ENCODE measurements around the gene LLGL1.
"Not testable (repeated sequence)": the region's sequence is repeated elsewhere in the genome, so short reads cannot be mapped to it uniquely, and the experiment has no call there.

Gene LLGL1

DNA sequence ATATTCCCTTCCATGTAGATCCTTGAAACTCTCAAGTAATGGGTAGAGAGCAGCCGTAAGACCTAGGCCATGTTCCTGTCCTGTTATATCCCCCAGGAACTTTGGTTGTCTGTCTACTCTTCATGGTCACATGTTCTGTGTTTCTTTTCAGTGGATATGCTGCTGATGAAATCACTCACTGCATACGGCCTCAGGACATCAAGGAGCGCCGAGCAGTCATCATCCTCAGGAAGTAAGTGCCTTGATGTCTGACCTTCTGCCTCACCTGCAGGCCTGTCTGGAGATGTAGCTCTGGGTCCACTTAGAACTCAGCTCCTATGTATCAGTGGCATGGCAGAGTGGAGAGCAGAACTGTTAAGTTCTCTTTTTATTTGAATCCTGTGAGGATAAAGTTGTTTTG, 30.6 kb upstream of the LLGL1 start:
- no peak for DNase-seq

DNA sequence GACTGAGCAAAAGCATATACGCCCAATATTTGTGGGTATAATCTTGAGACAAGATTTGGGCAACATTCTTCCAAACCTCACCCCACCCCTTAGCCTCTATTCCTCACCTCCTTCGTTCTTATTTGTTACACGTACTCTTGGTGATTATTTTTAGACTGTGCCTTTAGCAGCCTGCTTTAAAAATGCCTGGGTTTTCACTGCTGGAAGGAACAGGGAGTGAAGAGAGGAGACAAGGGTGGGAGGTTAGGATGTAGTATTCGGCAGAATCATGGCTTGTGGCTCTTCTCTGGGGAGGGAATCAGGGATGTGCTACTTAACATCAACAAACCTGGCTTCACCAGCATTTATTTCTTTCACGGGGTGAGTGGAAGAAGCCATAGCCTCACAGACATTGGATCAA, 30.2 kb upstream of the LLGL1 start:
- DNase-seq = no peak

DNA sequence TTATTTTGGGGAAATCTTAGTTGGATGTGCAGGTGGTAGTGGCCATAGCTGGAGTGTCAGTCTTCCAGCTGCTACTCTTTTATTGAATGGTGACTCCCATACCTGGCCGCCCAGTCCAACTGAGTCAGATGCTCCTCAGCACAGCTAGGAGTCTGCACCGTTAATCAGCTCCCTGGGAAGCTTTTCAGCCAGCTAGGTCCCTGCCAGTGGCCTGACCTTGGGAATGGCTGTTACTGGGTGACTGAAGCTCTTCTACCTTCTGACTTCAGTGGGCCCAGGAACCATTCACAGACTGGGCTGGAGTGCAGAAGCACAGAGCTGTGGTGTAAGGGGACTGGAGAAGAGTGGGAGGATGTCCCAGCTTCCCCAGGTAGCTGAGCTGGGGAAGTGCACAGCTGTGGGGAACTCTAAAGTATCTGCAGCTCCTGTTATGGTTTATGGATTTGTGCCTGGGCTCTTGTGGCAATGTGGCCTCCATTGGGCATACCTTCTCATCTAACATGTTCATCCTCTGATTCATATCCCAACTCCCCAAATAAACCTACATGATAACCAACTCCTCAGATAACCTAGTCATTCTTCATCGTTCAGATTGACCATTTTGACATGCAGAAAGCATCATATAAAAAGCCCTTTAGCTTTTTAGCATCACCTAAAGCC, 27.8 kb upstream of the LLGL1 start:
- DNase-seq = no peak

DNA sequence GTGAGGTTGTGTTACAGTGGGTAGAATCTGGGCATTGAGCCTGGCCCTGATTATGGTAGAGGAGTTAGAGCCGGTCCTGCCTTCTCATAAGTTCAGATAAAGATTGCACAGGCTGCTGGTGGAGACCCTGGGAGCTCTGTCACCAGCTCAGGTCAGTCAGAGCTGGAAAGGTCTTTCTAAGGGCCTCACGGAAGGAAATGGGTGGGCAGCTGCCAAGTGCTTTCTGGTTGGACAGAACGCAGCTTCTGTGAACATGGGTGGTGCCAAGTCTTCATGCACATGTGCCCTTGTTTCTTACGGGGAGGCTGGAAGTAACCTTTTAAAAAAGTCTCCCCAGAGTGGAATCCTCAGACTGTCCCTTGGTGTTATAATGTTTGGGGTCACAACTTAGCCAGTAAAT, 26.9 kb upstream of the LLGL1 start:
- no peak for DNase-seq

DNA sequence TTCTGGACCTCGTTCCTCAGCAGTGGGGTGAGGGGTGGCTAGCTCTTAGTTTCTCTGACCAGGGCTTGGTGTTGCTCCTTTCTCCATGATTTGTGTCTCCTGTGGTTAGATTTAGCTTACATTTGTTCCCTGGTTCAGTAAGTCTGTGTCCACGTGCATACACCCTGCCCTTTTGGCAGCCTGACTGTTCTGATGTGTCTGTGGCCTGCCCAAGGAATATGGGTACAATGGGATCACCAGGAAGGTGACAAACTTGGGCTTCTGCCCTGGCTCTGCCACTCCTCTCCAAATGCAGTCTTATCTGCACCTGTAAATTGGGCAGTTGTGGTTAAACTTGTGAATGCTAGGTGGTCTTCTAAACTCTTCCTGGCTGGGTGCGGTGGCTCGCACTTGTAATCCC, 24.3 kb upstream of the LLGL1 start:
- no peak for DNase-seq

DNA sequence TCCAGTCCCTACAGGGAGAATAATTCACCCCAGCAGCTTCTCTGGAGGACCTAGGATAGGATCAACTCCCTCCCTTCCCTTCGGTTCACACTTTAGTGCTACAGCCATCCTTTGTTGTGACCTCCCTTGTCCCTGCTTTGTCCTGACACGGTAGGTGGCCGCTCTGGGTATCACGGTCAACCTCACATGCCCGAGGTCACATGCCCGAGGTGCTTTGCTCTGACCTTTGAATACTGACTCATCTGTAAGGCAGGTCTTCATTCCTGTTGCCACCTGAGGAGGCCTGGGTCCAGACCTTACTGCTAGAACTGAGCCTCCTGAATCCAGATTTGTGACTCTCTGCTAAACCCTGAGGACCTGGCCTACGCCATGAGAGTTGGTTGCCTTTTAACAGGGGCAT, 22.1 kb upstream of the LLGL1 start:
- no peak for DNase-seq

DNA sequence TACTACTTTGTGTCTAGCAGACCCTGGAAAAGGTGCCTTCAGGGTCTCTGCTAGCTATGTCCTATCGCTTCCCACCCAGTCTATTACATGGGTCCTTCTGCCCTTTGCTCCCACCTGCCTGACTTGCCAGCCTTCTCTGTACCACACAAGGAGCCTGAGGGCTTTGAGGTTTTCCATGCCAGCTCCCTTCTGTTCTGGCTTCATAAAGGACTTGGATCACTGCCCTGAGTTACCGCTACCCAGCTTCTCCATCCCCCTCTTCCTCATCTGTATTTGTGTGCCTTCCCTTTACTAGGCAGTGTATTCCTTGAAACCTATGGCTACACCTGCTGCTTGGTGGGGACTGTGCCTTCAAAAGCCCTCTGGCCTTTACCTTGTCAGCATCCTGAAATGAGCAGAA, 19.6 kb upstream of the LLGL1 start:
- DNase-seq = no peak

DNA sequence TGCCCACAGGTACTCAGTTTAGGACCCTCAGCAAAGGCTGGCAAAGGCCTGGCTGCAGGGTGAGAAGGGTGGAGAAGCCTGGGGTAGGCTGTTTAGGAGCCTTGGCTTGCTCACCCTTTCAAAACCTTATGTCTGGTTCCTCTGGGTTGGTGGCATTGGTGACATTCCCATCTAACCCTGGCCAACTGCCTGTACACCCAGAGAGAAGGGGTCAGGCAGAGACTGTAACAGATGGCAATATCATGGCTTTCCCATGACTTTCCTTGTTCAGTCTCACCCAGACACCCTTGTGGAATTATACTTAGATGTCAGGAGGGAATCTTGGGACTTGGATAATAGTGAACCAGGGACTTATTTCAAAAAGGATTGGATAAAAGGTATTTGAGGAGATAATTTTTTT, 18.5 kb upstream of the LLGL1 start:
- DNase-seq = no peak

DNA sequence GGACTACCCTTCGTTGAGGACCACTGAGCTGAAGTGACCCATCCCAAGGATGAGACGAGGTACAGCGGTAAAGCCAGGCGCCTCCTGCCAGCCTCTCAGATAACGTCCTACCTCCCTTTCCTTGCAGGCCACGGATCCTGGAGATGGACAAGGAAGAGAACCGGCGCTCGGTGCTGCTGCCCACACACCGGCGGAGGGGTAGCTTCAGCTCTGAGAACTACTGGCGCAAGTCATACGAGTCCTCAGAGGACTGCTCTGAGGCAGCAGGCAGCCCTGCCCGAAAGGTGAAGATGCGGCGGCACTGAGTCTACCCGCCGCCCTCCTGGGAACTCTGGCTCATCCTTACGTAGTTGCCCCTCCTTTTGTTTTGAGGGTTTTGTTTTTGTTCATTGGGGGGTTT, 17.3 kb upstream of the LLGL1 start:
- DNase-seq = no peak

DNA sequence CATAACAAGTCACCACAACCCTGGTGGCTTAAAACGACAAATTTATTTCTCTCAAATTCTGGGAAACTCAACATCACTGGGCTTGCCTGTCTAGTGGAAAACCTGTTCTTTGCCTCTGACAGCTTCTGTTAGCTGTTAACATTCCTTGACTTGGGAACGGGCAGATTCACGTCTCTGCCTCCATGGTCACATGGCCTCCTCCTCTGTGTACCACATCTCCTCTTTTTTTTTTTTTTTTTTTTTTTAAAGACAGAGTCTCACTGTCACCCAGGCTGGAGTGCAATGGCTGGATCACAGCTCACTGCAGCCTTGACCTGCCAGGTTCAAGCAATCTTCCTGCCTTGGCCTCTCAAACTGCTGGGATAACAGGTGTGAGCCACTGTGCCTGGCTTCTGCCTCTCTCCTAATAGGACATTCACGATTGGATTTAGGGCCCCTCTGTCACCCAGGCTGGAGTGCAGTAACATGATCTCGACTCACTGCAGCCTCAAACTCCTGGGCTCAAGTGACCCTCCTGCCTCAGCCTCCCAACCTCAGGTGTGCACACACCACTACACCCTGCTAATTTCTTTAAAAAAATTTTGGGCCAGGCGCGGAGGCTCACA, 11.7 kb upstream of the LLGL1 start:
- DNase-seq = no peak

DNA sequence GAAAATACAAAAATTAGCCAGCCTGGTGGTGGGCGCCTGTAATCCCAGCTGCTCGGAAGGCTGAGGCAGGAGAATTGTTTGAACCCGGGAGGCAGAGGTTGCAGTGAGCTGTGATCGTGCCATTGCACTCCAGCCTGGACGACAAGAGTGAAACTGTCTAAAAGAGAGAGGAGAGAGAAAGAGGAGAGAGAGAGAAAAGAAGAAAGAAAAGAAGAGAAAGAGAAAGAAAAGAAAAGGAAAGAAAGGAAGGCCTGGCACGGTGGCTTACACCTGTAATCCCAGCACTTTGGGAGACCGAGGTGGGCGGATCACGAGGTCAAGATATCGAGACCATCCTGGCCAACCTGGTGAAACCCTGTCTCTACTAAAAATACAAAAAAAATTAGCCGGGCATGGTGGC, 8.5 kb upstream of the LLGL1 start:
- DNase-seq = not testable (repeated sequence)

DNA sequence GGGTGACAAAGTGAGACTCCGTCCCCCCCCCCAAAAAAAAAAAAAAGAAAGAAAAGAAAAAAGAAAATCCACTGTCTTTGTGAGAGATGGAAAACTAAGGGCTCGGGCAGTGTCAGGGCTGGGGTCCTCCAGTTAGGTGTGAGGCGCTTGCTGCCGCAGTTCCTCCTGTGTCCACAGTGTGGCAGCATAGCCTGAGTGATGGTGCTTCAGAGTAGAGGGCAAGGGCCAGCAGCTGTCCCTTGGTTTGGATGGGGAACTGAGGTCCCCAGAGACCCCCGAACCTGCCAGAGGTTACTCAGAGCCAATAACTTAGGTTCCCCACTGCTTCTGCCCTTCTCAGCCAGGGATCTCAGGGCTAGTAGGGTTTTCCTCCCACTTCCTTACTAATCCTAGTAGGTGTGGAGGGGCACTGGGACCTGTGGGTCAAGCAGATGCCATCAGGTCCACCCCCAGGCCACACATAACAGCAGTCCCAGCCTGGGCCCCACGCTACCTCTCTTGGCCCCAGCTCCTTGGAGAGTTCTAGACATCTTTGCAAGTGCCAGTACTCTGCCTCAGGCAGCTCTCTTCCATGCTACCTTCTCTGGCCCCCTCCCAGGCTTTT, 7.9 kb upstream of the LLGL1 start:
- DNase-seq = no peak

DNA sequence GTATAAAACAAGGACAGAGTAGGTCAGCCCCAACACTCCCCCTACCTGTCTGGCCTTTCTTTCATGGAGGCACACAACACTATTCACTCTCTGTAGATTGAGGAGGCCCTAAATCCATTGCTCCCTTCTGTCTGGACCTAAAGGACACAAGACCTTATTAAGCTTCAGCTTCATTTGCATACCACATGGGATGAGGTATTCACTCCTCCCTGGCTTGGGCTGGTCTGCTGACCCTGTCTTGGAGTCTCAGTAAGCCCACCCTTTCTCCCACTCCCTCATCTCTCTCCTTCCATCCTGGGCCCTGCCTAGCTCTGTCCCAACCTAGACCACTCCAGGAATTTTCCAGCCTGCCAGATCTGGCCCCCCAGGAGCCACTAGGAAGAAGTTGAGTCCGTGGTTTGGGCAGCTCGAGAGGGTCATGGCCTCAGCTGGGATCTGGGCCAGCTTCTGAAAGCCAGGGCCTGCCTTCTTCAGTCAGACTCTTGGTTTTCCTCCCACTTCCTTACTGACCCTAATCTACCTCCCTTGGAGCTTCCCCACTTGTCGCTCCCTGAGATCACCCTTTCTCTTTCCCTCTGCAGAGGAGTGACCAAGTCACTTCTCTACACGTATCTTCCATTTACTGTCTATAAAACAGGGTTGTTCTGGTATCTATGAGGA, 6.5 kb upstream of the LLGL1 start:
- no peak for DNase-seq

DNA sequence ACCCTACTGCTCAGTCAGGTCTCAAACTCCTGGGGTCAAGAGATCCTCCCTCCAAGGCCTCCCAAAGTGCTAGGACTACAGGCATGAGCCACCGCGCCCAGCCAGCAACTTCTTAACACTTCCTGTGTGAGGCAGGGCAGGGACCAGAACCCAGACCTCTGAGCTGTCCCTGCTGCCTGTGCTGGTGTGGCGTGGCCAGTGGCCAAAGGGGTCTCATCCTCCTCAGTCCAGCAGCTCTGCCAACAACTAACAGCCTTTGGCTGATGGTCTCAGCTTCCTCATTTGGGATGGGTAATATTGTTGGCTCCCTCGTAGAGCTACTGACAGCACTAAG, 1.4 kb upstream of the LLGL1 start:
- no peak for DNase-seq

DNA sequence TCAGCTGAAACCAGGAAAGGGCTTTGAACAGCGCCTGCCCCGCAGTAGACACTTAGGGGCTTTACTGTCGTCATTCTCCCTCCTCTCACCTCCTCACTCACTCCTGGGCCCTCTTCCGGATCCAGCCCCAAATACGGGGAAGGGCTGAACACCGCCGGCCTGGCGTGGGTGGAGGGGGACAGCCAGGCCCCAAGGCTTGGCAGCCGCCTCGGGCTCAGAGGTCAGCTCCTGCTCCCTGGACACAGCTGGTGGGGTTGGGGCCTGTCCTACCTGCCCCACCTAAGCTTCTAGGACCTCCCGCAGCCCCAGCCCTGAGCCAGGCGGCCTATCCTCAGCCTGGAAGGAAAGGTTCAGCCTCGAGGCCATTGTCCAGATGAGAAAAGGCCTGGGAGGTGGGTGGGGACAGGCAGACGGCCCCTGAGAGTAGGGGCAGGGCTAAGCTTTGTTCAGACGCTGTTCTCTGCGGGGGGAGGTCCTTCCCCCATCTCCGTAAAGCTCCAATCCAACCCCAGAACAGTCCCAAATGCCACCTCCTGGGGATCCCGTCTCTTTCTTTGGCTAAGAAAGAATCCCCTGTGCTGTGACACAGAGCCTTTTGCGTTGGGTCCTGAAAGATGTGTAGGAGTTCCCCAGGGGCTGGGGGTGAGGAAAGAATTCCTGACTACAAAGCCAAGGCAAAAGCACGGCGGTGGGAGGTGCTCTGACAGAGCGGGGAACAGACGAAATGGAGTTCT, 881 bp upstream of the LLGL1 start:
- no peak for DNase-seq

DNA sequence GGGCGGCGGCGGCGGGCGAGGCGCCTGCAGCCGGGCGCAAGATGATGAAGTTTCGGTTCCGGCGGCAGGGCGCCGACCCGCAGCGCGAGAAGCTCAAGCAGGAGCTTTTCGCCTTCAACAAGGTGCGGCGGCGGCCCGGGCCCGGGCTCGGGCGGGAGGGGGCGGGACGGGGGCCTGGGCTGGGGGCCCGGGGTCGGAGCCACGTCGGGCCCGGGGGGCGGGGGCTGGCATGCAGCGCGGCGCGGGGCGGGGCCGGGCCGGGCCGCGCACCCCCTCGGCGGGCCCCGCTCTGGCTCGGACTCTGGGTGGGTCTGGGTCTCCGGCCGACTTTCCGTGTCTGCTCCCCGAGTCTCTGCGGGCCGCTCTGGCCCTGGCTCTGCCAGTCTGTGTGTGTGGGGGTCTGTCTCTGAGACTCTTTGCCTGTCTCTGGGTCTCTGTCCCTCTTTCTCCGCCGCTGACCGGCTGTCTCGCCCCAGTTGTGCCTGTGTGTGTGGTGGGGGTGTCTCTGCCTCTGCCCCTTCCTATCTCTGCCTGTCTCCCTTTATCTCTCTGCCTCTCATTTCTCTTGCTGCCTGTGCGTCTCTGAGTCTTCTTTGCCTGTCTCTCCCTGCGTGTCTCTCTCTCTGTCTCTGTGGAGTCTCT, 328 bp downstream of the LLGL1 start:
- no peak for DNase-seq

DNA sequence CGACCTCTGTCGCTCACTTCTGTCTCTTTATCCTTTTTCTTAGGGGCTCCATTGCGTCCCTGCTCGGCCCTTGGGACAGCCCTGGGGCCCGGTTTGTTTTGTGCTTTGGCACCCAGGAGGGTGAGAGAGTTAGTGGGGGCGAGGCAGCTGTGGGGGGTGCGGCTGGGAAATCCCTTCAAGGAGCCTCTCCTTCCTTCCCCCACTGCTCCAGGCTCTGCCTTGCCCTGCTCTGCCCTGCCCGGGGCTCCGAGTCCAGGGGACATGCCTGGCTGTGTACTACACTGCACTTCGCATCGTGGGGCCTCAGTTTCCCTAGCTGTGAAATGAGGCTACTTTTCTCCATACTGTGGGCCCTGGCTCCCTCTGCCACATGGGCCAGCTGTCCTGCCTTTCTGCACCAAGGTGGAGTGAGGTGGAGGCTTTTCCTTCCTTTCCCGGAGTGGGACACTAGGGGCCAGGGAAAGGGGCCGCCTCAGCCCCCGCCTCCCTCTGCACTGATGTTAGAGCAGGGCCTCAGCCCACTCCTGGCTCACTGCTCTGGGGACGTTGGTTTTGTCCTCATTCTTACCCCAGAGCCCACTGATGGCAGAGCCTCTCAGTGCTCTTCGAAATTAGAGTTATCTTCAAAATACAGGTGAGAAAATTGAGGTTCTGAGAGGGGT, 980 bp downstream of the LLGL1 start:
- no peak for DNase-seq

DNA sequence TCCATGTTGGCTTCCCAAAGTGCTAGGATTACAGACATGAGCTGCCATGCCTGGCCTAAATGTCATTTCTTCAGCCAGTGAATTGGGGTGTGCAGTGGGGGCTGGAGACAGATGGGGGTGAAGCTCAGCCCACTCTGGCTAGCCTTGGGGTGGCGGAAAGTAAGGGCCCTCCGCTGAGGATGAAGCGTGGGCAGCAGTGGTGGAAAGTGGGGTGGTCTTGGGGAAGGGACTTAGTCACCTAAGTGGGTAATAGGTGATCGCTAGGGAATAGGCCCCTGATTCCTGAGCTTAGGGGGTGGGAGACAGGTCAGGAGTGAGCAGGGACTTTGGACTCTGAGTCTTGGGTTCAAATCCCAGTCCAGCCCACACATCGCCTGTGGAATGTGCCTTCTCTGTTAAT, 2.2 kb downstream of the LLGL1 start:
- DNase-seq = no peak

DNA sequence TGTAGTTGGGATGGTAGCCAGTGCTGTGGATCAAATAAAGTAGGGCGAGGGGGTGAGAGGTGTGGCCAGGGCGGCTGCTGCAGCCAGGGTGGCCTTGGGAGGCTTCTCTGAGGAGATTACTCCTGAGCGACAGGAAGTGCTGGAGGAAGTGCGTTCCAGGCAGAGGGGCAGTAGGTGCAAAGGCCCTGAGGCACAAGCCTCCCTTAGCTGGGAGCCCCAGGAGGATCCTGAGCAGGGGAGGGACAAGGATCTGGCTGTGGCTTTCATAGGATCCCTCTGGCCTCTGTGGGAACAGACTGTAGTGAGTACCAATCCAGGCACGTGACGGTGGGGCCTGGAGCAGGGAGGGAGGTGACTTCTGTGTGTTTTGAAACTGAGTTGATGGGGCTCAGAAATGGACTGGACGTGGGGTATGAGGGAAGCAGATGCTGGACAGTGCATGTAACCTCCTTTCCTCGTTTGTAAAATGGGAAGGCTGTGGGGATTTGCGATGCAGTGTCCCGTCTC, 2.8 kb downstream of the LLGL1 start:
- DNase-seq = no peak

DNA sequence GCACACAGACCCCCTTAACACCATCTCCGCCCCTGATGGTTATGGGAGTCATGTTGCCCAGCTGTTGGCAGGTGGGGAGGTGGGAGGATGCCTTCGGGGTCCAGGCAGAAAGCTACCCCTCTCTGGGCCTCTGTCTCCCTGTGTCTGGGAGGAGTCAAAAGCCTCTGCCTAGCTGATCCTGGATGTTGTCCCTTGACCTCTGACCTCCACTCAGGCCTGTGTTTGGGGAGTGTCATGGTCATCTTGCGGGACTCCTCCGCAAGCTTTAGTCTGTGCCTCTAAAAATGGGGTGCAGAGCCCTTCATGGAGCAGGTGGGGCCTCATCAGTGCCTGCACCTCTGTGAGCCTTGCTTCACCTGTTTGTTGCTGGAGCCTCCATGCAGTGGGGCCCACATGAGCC, 3.8 kb downstream of the LLGL1 start:
- DNase-seq = no peak

DNA sequence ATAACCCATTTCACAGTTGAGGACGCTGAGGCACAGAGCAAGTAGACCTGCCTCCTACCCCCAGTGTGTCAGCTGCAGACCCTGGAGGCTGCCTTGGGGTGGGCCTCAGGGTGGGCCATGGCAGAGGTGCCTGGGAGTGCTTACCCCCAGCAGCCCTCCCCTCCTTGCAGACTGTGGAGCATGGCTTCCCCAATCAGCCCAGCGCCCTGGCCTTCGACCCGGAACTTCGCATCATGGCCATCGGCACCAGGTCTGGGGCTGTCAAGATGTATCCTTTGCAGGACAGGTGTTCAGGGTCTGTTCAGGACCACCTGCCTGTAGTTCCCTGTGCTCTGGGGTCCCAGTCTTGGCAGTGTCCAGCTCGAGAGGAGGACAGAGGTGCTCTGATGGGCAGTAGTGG, 4.3 kb downstream of the LLGL1 start:
- DNase-seq = no peak
